ENCODE results near the gene ARHGEF33. TPM values are rescaled to one million over a fixed set of nuclear protein-coding genes. Genes with fewer than 3 reads are reported as not detected.

ARHGEF33 gene
- total RNA-seq, 1 donor from 2014 or later, result 1.1 TPM

DNA sequence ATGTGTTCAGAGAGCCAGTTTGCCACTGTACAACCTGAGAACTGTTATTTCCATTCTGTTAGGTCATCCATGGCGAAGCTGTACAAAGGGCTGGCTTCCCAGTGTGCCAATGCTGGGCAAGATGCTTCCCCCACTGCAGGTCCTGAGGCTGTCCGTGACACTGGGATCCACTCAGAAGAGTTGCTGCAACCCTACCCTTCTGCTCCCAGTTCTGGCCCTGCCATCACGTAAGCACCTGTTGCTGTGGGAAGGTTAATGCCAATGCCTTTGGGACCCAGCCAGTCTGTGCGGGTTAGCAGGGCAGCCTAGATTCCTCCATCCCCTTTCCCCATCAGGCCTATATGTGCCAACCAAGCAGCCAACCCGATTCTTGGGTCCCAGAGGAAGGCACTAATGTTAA lies 68.3 kb downstream of the ARHGEF33 start:
- no peak overlapping the region for H3K27ac Mint-ChIP-seq (ENCODE audit: unreplicated experiment)
- peaks cover 6% of the 10 kb centered on the region for H3K36me3 Mint-ChIP-seq (ENCODE audit: low read depth)
- H3K27me3 Mint-ChIP-seq (ENCODE audit: low read depth), result peaks cover 2% of the 10 kb centered on the region
- no peaks in the 10 kb centered on the region for H3K4me1 Mint-ChIP-seq
- TF ChIP-seq, protein P1, sequence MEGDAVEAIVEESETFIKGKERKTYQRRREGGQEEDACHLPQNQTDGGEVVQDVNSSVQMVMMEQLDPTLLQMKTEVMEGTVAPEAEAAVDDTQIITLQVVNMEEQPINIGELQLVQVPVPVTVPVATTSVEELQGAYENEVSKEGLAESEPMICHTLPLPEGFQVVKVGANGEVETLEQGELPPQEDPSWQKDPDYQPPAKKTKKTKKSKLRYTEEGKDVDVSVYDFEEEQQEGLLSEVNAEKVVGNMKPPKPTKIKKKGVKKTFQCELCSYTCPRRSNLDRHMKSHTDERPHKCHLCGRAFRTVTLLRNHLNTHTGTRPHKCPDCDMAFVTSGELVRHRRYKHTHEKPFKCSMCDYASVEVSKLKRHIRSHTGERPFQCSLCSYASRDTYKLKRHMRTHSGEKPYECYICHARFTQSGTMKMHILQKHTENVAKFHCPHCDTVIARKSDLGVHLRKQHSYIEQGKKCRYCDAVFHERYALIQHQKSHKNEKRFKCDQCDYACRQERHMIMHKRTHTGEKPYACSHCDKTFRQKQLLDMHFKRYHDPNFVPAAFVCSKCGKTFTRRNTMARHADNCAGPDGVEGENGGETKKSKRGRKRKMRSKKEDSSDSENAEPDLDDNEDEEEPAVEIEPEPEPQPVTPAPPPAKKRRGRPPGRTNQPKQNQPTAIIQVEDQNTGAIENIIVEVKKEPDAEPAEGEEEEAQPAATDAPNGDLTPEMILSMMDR (conservative IDR thresholded peaks at IDR 0.05), result no peak
- no peak overlapping the region for H3K4me3 Mint-ChIP-seq
- DNase-seq (ENCODE audit: low read depth, low spot score), result no peak
- H3K9me3 Mint-ChIP-seq, result no peaks in the 10 kb centered on the region

DNA sequence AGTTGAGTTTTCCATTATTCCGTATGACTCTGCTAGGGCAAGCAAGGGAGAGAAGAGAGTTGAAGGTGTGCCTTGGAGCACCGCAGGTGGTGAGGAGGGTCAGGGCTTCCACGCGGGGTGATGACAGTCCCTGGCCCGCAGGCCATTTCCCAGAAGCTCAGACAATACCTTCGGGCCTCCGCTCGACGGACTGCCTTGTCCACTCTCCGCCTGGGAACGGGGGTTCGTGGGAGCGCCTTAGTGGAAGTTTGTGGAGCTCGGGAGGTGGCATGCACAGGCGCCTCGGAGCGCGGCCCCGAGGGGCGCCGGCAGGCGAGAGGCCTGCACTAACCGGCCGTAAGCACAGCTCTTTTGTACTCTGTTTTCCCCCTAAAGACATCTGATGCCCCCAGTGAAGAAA lies 69.8 kb downstream of the ARHGEF33 start:
- Mint-ChIP-seq H3K9me3 (no peaks in the 10 kb centered on the region), H3K36me3 (ENCODE audit: low read depth) (peaks cover 6% of the 10 kb centered on the region), H3K4me1 (no peaks in the 10 kb centered on the region), H3K4me3 (no peak overlapping the region), H3K27ac (ENCODE audit: unreplicated experiment) (no peak overlapping the region), H3K27me3 (ENCODE audit: low read depth) (peaks cover 2% of the 10 kb centered on the region)
- DNase-seq (ENCODE audit: low read depth, low spot score), result no peak
- TF ChIP-seq, protein P1 (conservative IDR thresholded peaks at IDR 0.05), result no peak

DNA sequence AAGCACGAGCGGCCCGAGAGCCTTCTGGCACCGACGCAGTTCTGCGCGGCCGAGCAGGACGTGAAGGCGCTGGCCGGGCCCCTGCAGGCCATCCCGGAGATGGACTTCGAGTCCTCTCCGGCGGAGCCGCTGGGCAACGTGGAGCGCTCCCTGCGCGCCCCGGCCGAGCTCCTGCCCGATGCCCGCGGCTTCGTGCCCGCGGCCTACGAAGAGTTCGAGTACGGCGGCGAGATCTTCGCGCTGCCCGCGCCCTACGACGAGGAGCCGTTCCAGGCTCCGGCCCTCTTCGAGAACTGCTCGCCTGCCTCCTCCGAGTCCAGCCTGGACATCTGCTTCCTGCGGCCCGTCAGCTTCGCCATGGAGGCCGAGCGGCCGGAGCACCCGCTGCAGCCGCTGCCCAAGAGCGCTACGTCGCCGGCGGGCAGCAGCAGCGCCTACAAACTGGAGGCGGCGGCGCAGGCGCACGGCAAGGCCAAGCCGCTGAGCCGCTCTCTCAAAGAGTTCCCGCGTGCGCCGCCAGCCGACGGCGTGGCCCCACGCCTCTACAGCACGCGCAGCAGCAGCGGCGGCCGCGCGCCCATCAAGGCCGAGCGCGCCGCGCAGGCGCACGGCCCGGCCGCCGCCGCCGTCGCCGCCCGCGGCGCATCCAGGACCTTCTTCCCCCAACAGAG lies 70.4 kb downstream of the ARHGEF33 start:
- peak; percentile 23 for DNase-seq (ENCODE audit: low read depth, low spot score)
- TF ChIP-seq, protein P1 (conservative IDR thresholded peaks at IDR 0.05), result no peak
- H3K27me3 Mint-ChIP-seq (ENCODE audit: low read depth), result peaks cover 2% of the 10 kb centered on the region
- no peaks in the 10 kb centered on the region for H3K9me3 Mint-ChIP-seq
- H3K4me1 Mint-ChIP-seq, result no peaks in the 10 kb centered on the region
- no peak overlapping the region for H3K27ac Mint-ChIP-seq (ENCODE audit: unreplicated experiment)
- H3K36me3 Mint-ChIP-seq (ENCODE audit: low read depth), result peaks cover 6% of the 10 kb centered on the region
- H3K4me3 Mint-ChIP-seq, result no peak overlapping the region

DNA sequence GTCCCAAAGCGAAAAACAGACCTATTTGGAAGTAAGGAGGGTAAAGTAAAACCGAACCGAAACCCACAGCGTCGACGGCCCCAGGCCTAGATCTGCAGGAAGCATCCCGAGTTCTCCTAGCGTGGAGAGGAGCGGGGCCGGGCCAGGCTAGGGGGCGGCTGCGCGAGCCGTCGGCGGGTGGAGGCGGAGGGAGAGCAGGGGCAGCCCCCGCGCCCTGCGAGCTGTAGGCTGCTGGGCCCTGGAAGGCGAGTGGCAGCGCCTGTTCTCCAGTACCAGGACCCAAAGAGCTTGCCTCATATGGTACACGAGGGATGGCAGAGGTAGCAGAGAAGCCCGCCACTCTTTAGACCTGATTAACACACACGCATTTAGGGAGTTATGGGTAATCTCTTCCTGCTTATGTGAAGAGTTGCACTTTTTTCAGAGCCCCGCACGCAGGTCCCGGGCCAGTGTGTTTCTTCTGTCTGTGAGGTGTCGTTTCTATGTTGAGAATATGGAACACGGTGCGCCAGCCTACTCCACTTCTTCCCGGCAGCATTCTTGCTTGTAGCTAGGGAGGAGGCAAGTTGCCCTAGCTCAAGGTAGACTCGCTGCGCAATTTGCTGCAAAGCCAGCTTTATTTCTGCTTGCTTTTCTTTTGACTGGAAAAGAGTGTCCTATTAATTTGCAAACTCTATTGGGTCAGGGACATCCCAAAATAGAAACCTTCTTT lies 71.1 kb downstream of the ARHGEF33 start:
- Mint-ChIP-seq H3K9me3 (no peaks in the 10 kb centered on the region), H3K27me3 (ENCODE audit: low read depth) (peaks cover 2% of the 10 kb centered on the region), H3K4me3 (no peak overlapping the region), H3K4me1 (peaks cover 3% of the 10 kb centered on the region), H3K36me3 (ENCODE audit: low read depth) (peaks cover 6% of the 10 kb centered on the region), H3K27ac (ENCODE audit: unreplicated experiment) (no peak overlapping the region)
- TF ChIP-seq, protein P1 (conservative IDR thresholded peaks at IDR 0.05), result no peak
- no peak for DNase-seq (ENCODE audit: low read depth, low spot score)

DNA sequence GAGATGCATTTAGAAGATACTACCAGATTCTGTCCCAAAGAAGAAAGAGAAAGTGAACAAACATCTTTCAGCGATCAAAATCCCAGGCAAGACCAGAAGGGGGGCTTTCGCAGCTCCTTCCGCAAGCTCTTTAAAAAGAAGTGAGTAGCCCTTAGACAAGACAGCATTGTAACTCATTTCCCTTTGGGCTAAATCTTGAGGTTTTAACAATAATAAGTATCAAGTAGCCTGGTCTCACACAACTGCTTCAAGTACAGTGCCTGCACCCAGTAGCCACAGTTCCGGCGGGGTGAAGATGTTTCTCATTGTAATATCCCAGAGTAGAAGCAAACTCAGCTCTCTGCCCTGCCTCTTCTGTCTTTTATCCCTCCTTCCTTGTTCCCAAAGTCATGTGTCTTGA lies 76.3 kb downstream of the ARHGEF33 start:
- Mint-ChIP-seq H3K27me3 (ENCODE audit: low read depth) (no peaks in the 10 kb centered on the region), H3K4me1 (peaks cover 22% of the 10 kb centered on the region), H3K36me3 (ENCODE audit: low read depth) (peaks cover 3% of the 10 kb centered on the region), H3K9me3 (no peaks in the 10 kb centered on the region), H3K4me3 (peak overlapping the region; percentile 20), H3K27ac (ENCODE audit: unreplicated experiment) (peak overlapping the region; percentile 79)
- no peak for DNase-seq (ENCODE audit: low read depth, low spot score)
- TF ChIP-seq, protein P1 (conservative IDR thresholded peaks at IDR 0.05), result no peak

All from neural crest cell (in vitro differentiated cells).